K562 (cell line): Measurements from ENCODE around the gene MMD2.

Experiments used
- BACH1 ChIP-seq: fragments of 200-800 bp; sonication (Bioruptor generic); IDR thresholded peaks from 2 replicates; pipeline ENCODE4 v1.6.1; 2016; ENCODE audit warnings: missing genetic modification characterization, missing compliant biosample characterization
- CHD2 ChIP-seq: IDR thresholded peaks from 2 replicates; pipeline ENCODE4 v1.6.1; 2011; ENCODE audit warnings: low read depth, low read length
- EZH2 ChIP-seq: IDR thresholded peaks from 2 replicates; pipeline ENCODE4 v1.6.1; 2012; ENCODE audit warnings: low read depth, mild to moderate bottlenecking, inconsistent platforms, low read length, borderline replicate concordance
- FOS ChIP-seq: IDR thresholded peaks from 3 replicates; pipeline ENCODE4 v1.6.1; 2011; ENCODE audit not compliant: insufficient read length; ENCODE audit errors: extremely low read depth
- NFRKB ChIP-seq: fragments of 450-650 bp; IDR thresholded peaks from 2 replicates; pipeline ENCODE4 v1.6.1; 2016; ENCODE audit warnings: low read depth
- TCF3 ChIP-seq: sonication (generic); formaldehyde crosslinking; IDR thresholded peaks from 2 replicates; pipeline ENCODE4 v1.4.0; 2020; ENCODE audit warnings: mild to moderate bottlenecking, missing genetic modification reagents
- TF ChIP-seq, protein P1 (sequence below), 3 experiments: IDR thresholded peaks in 2 of 3; conservative IDR thresholded peaks in 1 of 3; 2 replicates each; pipeline ENCODE4 v1.5.1; 2011 to 2012; ENCODE audit warnings: low read length in 3 of 3, mild to moderate bottlenecking in 3 of 3, control low read depth in 2 of 3, improper control_type of control experiment in 1 of 3, inconsistent platforms in 1 of 3, low read depth in 1 of 3, mixed read lengths in 1 of 3, moderate library complexity in 1 of 3; ENCODE audit not compliant: insufficient read depth in 2 of 3

DNA sequence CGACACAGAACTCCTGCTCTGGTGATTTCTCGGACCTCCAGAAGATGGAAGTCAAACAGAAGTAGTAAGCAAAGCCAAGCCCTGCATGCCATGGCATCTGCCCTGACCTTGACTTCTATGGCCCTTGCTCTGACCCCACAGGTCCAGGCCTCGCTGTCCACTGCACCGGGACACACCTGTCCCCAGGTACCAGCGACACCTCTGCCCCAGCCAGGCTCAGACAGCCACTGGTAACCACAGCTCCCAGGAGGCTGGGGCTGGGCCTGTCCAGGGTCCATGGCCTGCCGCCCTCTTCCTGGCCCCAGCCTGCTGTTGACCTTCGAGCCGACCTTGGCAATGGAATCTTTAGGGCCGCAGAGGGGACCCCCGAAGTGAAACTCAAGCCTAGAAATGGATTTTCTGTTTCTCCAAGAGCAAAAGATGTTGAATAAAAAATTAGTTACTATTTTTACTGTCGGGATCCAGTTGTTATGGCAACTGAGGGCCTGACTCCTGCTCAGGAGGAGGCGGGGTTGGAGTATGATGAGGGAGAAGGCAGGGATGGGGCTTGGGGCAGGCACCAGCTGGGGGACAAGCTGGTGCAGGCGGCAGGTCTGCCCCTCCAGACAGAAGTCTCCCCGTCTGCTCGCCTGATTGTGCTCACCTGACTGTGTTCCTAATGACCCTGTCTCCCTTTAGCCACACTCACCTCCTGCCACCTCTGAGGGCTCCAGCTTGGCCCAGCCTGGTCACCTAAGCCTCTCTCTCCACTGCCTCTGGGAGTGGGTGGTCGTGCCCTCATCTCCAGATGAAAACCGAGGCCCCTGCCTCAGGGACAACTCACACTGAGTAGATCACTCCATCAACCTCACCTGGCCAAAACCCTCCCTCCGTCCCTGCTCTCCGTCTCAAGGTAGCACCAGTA, 4.1 kb upstream of the MMD2 start:
- no peak for TF ChIP-seq TCF3 (CRISPR knock-in tag)
- TF ChIP-seq EZH2: no peak
- no peak for TF ChIP-seq NFRKB
- TF ChIP-seq CHD2: no peak
- no peak for TF ChIP-seq FOS
- TF ChIP-seq, protein P1, sequence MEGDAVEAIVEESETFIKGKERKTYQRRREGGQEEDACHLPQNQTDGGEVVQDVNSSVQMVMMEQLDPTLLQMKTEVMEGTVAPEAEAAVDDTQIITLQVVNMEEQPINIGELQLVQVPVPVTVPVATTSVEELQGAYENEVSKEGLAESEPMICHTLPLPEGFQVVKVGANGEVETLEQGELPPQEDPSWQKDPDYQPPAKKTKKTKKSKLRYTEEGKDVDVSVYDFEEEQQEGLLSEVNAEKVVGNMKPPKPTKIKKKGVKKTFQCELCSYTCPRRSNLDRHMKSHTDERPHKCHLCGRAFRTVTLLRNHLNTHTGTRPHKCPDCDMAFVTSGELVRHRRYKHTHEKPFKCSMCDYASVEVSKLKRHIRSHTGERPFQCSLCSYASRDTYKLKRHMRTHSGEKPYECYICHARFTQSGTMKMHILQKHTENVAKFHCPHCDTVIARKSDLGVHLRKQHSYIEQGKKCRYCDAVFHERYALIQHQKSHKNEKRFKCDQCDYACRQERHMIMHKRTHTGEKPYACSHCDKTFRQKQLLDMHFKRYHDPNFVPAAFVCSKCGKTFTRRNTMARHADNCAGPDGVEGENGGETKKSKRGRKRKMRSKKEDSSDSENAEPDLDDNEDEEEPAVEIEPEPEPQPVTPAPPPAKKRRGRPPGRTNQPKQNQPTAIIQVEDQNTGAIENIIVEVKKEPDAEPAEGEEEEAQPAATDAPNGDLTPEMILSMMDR (IDR thresholded peaks at IDR 0.05 in 2 of 3, conservative IDR thresholded peaks at IDR 0.05 in 1 of 3; ENCODE audit: insufficient read depth in 2 of 3, low read depth in 1 of 3, low read length in 3 of 3): no peak
- no peak for TF ChIP-seq BACH1 (tag)
